ENCODE data around the gene SHQ1.

The SHQ1 gene

GRCh38 chr3:72727726-72728125, 120.5 kb downstream of the SHQ1 start:
- TF ChIP-seq CTCF (conservative IDR thresholded peaks at IDR 0.05; ENCODE audit: low read depth) = no peak
- ChIA-PET CTCF (interaction anchor here (0.7 kb wide), 1 partner anchor 22 kb away, joined by 3 read pairs; no protein-coding TSS in a partner anchor), POLR2A (ENCODE audit: low non-redundant PET) (no interaction called here)
- no peak overlapping the region for H3K27ac ChIP-seq
- no peak for DNase-seq (ENCODE audit: low spot score)

- ChIA-PET CTCF (interaction anchor here (0.7 kb wide), 1 partner anchor 21 kb away, joined by 3 read pairs; no protein-coding TSS in a partner anchor), POLR2A (ENCODE audit: low non-redundant PET) (no interaction called here)
- TF ChIP-seq CTCF (conservative IDR thresholded peaks at IDR 0.05; ENCODE audit: low read depth) = no peak
- no peak overlapping the region for H3K27ac ChIP-seq
- DNase-seq (ENCODE audit: low spot score) = no peak
Measured at GRCh38 chr3:72727172-72727571, 121.1 kb downstream of the SHQ1 start.

- CTCF ChIA-PET = no interaction called here
- peak overlapping the region; percentile 82 for H3K27ac ChIP-seq
- POLR2A ChIA-PET (ENCODE audit: low non-redundant PET) = no interaction called here
- DNase-seq (ENCODE audit: low spot score) = no peak
- no peak for TF ChIP-seq CTCF (conservative IDR thresholded peaks at IDR 0.05; ENCODE audit: low read depth)
Measured at GRCh38 chr3:72725229-72725628, 123.0 kb downstream of the SHQ1 start.

GRCh38 chr3:72724070-72724469, 124.2 kb downstream of the SHQ1 start:
- ChIA-PET POLR2A (ENCODE audit: low non-redundant PET) (no interaction called here), CTCF (interaction anchor here (0.6 to 0.7 kb wide), 4 partner anchors 88 to 1412 kb away, joined by 3 to 5 read pairs (median 3); no protein-coding TSS in a partner anchor)

GRCh38 chr3:72722930-72723726, 125.1 kb downstream of the SHQ1 start:
- ChIA-PET CTCF (no interaction called here), POLR2A (ENCODE audit: low non-redundant PET) (no interaction called here)
- peak overlapping the region; percentile 82 for H3K27ac ChIP-seq
- no peak for TF ChIP-seq CTCF (conservative IDR thresholded peaks at IDR 0.05; ENCODE audit: low read depth)
- peak; percentile 14 for DNase-seq (ENCODE audit: low spot score)

More at GRCh38 chr3:72724070-72724469, 124.2 kb downstream of the SHQ1 start:
- peak; percentile 90 for DNase-seq (ENCODE audit: low spot score)
- H3K27ac ChIP-seq = peak overlapping the region; percentile 82
- no peak for TF ChIP-seq CTCF (conservative IDR thresholded peaks at IDR 0.05; ENCODE audit: low read depth)

GRCh38 chr3:72721683-72722381, 126.4 kb downstream of the SHQ1 start:
- POLR2A ChIA-PET (ENCODE audit: low non-redundant PET) = no interaction called here
- H3K27ac ChIP-seq = peak overlapping the region; percentile 78
- DNase-seq (ENCODE audit: low spot score) = no peak
- CTCF ChIA-PET = no interaction called here
- TF ChIP-seq CTCF (conservative IDR thresholded peaks at IDR 0.05; ENCODE audit: low read depth) = no peak

Data from RWPE1 (cell line).